ENCODE results near the gene KRT38.

KRT38 gene

GRCh38 chr17:41440531-41441033 lies at the start of gene KRT38:
KRT38 (minus strand) TSS chr17:41440983; CDS start chr17:41440921, 62 bp downstream.
- no peak for DNase-seq (ENCODE audit: low spot score)

GRCh38 chr17:41489531-41489930 lies 48.7 kb upstream of the KRT38 start, which contains the start of gene KRT36:
KRT36 (minus strand) TSS chr17:41489910; CDS start chr17:41489864, 46 bp downstream.
- no peak for DNase-seq (ENCODE audit: low spot score)

GRCh38 chr17:41486809-41487530 lies 46.2 kb upstream of the KRT38 start:
- no peak for DNase-seq (ENCODE audit: low spot score)

- no peak for DNase-seq (ENCODE audit: low spot score)
Observed at GRCh38 chr17:41486316-41486715, 45.5 kb upstream of the KRT38 start.

- DNase-seq (ENCODE audit: low spot score): no peak
Observed at GRCh38 chr17:41484920-41485904, 44.4 kb upstream of the KRT38 start.

GRCh38 chr17:41483991-41484826 lies 43.4 kb upstream of the KRT38 start:
- no peak for DNase-seq (ENCODE audit: low spot score)

GRCh38 chr17:41483531-41483930 lies 42.7 kb upstream of the KRT38 start:
- no peak for DNase-seq (ENCODE audit: low spot score)

GRCh38 chr17:41481036-41481435 lies 40.3 kb upstream of the KRT38 start, which contains the start of gene KRT35:
KRT35 (minus strand) TSS chr17:41481151; CDS start chr17:41481097, 54 bp downstream.
- DNase-seq (ENCODE audit: low spot score): no peak

- DNase-seq (ENCODE audit: low spot score): no peak
Observed at GRCh38 chr17:41480581-41480980, 39.8 kb upstream of the KRT38 start.

GRCh38 chr17:41480136-41480535 lies 39.4 kb upstream of the KRT38 start:
- DNase-seq (ENCODE audit: low spot score): no peak

- DNase-seq (ENCODE audit: low spot score): no peak
Observed at GRCh38 chr17:41478237-41478636, 37.5 kb upstream of the KRT38 start.

- DNase-seq (ENCODE audit: low spot score): no peak
Observed at GRCh38 chr17:41476866-41477815, 36.4 kb upstream of the KRT38 start.

- DNase-seq (ENCODE audit: low spot score): no peak
Observed at GRCh38 chr17:41475421-41475820, 34.6 kb upstream of the KRT38 start.

GRCh38 chr17:41474863-41475262 lies 34.1 kb upstream of the KRT38 start:
- no peak for DNase-seq (ENCODE audit: low spot score)

GRCh38 chr17:41468346-41468745 lies 27.6 kb upstream of the KRT38 start:
- no peak for DNase-seq (ENCODE audit: low spot score)

- DNase-seq (ENCODE audit: low spot score): no peak
Observed at GRCh38 chr17:41467561-41467960, 26.8 kb upstream of the KRT38 start.

- no peak for DNase-seq (ENCODE audit: low spot score)
Observed at GRCh38 chr17:41466988-41467387, 26.2 kb upstream of the KRT38 start, which contains the start of gene KRT32. KRT32 (minus strand) TSS chr17:41467386; CDS start chr17:41467325, 61 bp downstream.

GRCh38 chr17:41464682-41465081 lies 23.9 kb upstream of the KRT38 start:
- DNase-seq (ENCODE audit: low spot score): peak; percentile 75

GRCh38 chr17:41464173-41464572 lies 23.4 kb upstream of the KRT38 start:
- DNase-seq (ENCODE audit: low spot score): no peak

- DNase-seq (ENCODE audit: low spot score): no peak
Observed at GRCh38 chr17:41463746-41464145, 23.0 kb upstream of the KRT38 start.

Data from AG08396 (cell line).